Neural cell (in vitro differentiated cells): ENCODE measurements around the gene KRTAP10-3. TPM values are rescaled to one million over a fixed set of nuclear protein-coding genes. Genes with fewer than 3 reads are reported as not detected.

Experiments
- H2AFZ ChIP-seq: fragments of 200-600, 300-800 bp; sonication (generic), shearing (Covaris generic); 2 replicates; pipeline ENCODE4 v1.6.0; 2014; ENCODE audit warnings: low read depth, mild to moderate bottlenecking, antibody characterized with exemption, low read length, moderate library complexity
- H3F3A ChIP-seq: fragments of 200-600 bp; shearing (Covaris generic); 2 replicates; pipeline ENCODE4 v1.6.1; 2016; ENCODE audit warnings: mild to moderate bottlenecking, moderate library complexity, mixed read lengths, antibody characterized with exemption, low read length; ENCODE audit not compliant: insufficient read depth, poor library complexity, severe bottlenecking
- H3K27ac ChIP-seq: fragments of 200-600, 300-800 bp; sonication (generic), shearing (Covaris generic); 2 replicates; pipeline ENCODE4 v1.5.1; 2014; ENCODE audit warnings: mild to moderate bottlenecking, low read length, moderate library complexity
- H3K27me3 ChIP-seq: fragments of 300-800, 200-600 bp; sonication (generic), shearing (Covaris generic); 2 replicates; pipeline ENCODE4 v1.6.0; 2014; ENCODE audit warnings: mild to moderate bottlenecking, low read depth, low read length, moderate library complexity; ENCODE audit not compliant: insufficient read depth
- H3K36me3 ChIP-seq: fragments of 300-800, 200-600 bp; sonication (generic), shearing (Covaris generic); 2 replicates; pipeline ENCODE4 v1.5.1; 2014; ENCODE audit warnings: mild to moderate bottlenecking, antibody characterized with exemption, low read length, moderate library complexity; ENCODE audit not compliant: insufficient read depth
- H3K4me2 ChIP-seq: fragments of 300-800, 200-600 bp; sonication (generic), shearing (Covaris generic); 2 replicates; pipeline ENCODE4 v1.6.0; 2014; ENCODE audit warnings: mild to moderate bottlenecking, low read length
- H3K4me3 ChIP-seq: fragments of 300-800, 200-600 bp; sonication (generic), shearing (Covaris generic); 2 replicates; pipeline ENCODE4 v1.5.1; 2014; ENCODE audit warnings: mild to moderate bottlenecking, low read length, moderate library complexity
- H3K79me2 ChIP-seq: fragments of 200-600 bp; shearing (Covaris generic); replicated peaks from 2 replicates; pipeline ENCODE4 v1.6.0; 2014; ENCODE audit warnings: mild to moderate bottlenecking, low read length, moderate library complexity; ENCODE audit not compliant: insufficient read depth
- H3K9ac ChIP-seq: fragments of 300-800, 200-600 bp; sonication (generic), shearing (Covaris generic); 2 replicates; pipeline ENCODE4 v1.6.1; 2016; ENCODE audit warnings: mild to moderate bottlenecking, low read length, mixed read lengths
- H3K9me2 ChIP-seq: fragments of 200-600 bp; shearing (Covaris generic); 2 replicates; pipeline ENCODE4 v1.6.1; 2016; ENCODE audit warnings: mild to moderate bottlenecking, low read length, mixed read lengths; ENCODE audit not compliant: insufficient read depth
- H3K9me3 ChIP-seq: fragments of 200-600, 300-800 bp; sonication (generic), shearing (Covaris generic); 2 replicates; pipeline ENCODE4 v1.6.1; 2016; ENCODE audit warnings: mild to moderate bottlenecking, mixed run types, low read length, moderate library complexity, mixed read lengths
- H4K20me1 ChIP-seq: fragments of 200-600 bp; shearing (Covaris generic); 2 replicates; pipeline ENCODE4 v1.6.1; 2016; ENCODE audit warnings: mild to moderate bottlenecking, mixed run types; ENCODE audit not compliant: insufficient read depth
- EP300 ChIP-seq: fragments of 450-650 bp; conservative IDR thresholded peaks from 2 replicates; pipeline ENCODE4 v1.6.1; 2014; ENCODE audit warnings: antibody characterized with exemption, mild to moderate bottlenecking, moderate library complexity; ENCODE audit not compliant: poor library complexity, severe bottlenecking
- EZH2 ChIP-seq: fragments of 200-600, 300-800 bp; shearing (Covaris generic), sonication (generic); IDR thresholded peaks from 2 replicates; pipeline ENCODE4 v1.6.1; 2014; ENCODE audit warnings: antibody characterized with exemption, low read length, borderline replicate concordance, mild to moderate bottlenecking; ENCODE audit not compliant: insufficient read depth, poor library complexity, severe bottlenecking
- MXI1 ChIP-seq: fragments of 450-650 bp; conservative IDR thresholded peaks from 2 replicates; pipeline ENCODE4 v1.6.1; 2014; ENCODE audit warnings: antibody characterized with exemption, mild to moderate bottlenecking; ENCODE audit not compliant: poor library complexity, severe bottlenecking
- POLR2AphosphoS5 ChIP-seq: IDR thresholded peaks from 2 replicates; pipeline ENCODE4 v1.6.1; 2012
- RAD21 ChIP-seq: fragments of 450-650 bp; conservative IDR thresholded peaks from 2 replicates; pipeline ENCODE4 v1.6.1; 2014; ENCODE audit warnings: antibody characterized with exemption, mild to moderate bottlenecking, moderate library complexity
- SMC3 ChIP-seq: fragments of 450-650 bp; conservative IDR thresholded peaks from 2 replicates; pipeline ENCODE4 v1.6.1; 2014; ENCODE audit warnings: antibody characterized with exemption, mild to moderate bottlenecking, moderate library complexity; ENCODE audit not compliant: poor library complexity
- TAF1 ChIP-seq: IDR thresholded peaks from 2 replicates; pipeline ENCODE4 v1.6.1; 2012; ENCODE audit warnings: low read depth
- polyA plus RNA-seq: library from polyadenylated mRNA; depleted of rRNA; stranded (reverse); fragments of >200 nt; gene quantifications from 2 replicates; pipeline ENCODE4 v1.2.3, GENCODE V29; 2014
- TF ChIP-seq, protein P1 (sequence below): IDR thresholded peaks from 2 replicates; pipeline ENCODE4 v1.6.1; 2012; ENCODE audit warnings: borderline replicate concordance
- TF ChIP-seq, protein P2 (sequence below): fragments of 450-650 bp; IDR thresholded peaks from 2 replicates; pipeline ENCODE4 v1.5.1; 2014; ENCODE audit warnings: antibody characterized with exemption, mild to moderate bottlenecking, moderate library complexity; ENCODE audit not compliant: poor library complexity, severe bottlenecking

KRTAP10-3 gene
- polyA plus RNA-seq, 1 donor from 2014 or later, result not detected

DNA sequence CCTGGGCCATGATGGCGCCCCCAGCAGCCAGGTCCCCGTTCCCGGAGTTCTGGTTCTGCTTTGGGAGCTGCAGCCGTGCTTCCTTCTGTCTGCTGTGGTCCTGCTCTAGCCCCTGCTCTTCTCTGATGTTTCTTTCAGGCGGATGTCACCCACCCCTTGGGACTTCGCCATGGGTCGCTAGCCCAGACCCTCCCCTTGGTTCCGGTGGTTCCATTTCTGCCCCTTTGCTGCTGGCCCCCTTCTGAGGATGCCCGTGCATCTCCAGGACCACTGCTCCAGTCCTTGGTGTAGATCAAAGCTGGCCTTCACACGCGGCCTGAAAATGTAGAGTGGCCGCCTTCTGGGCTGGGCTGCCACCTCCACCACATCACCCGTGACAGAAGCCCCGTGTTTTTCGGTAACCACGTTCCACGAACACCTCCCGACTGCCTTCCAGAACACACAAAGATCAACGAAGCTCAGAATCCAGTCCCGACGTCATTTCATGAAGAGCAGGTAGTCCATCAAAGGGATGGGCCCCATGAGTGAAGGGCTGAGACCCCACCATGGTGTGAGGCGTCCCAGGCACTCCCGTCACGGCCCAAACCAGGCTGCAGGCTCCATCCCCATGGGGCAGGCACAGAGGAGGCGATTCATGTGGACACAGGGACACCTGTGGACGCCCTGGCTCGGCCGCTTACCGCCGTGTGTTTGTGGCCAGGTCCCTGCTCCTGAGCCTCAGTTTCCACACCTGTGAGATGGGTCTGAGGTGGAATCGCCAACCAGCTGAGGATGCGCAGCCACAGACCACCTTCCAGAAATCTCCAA, 43.0 kb downstream of the KRTAP10-3 start:
- TF ChIP-seq EP300, result no peak

DNA sequence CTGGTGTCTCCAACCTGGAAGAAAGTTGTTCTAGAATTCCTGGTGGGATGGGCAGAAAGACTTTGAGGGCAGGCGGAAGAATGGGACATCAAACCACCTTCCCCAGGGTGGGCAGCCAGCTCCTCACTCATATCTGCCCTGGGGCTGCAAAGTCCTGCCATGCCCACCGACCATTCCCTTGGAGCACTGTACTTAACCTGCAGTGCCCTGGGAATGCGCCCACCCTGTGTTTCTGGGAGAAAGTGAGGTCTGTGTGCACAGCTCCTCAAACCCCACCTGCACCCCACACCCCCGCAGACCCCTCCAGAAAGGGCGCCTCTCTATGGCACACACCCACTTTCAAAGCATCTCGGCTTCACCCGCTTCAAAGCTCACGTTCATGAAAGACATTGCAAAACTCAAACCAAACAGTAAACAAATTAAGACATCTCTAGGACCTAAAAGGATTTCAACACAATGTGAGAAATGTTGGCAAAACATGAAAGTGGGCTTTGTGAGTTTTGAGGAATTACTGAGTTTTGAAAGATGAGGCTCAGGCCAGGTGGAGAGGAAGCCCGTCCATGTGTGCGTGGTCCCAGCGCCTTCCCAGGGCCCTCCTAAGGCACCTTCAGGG, 43.7 kb downstream of the KRTAP10-3 start:
- H3K36me3 ChIP-seq, result no peaks in the 10 kb centered on the region
- no peaks in the 10 kb centered on the region for H3F3A ChIP-seq
- TF ChIP-seq EP300 (no peak), MXI1 (no peak), POLR2AphosphoS5 (no peak), TAF1 (no peak), SMC3 (no peak), EZH2 (no peak), RAD21 (no peak)
- TF ChIP-seq, protein P1, sequence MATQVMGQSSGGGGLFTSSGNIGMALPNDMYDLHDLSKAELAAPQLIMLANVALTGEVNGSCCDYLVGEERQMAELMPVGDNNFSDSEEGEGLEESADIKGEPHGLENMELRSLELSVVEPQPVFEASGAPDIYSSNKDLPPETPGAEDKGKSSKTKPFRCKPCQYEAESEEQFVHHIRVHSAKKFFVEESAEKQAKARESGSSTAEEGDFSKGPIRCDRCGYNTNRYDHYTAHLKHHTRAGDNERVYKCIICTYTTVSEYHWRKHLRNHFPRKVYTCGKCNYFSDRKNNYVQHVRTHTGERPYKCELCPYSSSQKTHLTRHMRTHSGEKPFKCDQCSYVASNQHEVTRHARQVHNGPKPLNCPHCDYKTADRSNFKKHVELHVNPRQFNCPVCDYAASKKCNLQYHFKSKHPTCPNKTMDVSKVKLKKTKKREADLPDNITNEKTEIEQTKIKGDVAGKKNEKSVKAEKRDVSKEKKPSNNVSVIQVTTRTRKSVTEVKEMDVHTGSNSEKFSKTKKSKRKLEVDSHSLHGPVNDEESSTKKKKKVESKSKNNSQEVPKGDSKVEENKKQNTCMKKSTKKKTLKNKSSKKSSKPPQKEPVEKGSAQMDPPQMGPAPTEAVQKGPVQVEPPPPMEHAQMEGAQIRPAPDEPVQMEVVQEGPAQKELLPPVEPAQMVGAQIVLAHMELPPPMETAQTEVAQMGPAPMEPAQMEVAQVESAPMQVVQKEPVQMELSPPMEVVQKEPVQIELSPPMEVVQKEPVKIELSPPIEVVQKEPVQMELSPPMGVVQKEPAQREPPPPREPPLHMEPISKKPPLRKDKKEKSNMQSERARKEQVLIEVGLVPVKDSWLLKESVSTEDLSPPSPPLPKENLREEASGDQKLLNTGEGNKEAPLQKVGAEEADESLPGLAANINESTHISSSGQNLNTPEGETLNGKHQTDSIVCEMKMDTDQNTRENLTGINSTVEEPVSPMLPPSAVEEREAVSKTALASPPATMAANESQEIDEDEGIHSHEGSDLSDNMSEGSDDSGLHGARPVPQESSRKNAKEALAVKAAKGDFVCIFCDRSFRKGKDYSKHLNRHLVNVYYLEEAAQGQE, result no peak
- TF ChIP-seq, protein P2, sequence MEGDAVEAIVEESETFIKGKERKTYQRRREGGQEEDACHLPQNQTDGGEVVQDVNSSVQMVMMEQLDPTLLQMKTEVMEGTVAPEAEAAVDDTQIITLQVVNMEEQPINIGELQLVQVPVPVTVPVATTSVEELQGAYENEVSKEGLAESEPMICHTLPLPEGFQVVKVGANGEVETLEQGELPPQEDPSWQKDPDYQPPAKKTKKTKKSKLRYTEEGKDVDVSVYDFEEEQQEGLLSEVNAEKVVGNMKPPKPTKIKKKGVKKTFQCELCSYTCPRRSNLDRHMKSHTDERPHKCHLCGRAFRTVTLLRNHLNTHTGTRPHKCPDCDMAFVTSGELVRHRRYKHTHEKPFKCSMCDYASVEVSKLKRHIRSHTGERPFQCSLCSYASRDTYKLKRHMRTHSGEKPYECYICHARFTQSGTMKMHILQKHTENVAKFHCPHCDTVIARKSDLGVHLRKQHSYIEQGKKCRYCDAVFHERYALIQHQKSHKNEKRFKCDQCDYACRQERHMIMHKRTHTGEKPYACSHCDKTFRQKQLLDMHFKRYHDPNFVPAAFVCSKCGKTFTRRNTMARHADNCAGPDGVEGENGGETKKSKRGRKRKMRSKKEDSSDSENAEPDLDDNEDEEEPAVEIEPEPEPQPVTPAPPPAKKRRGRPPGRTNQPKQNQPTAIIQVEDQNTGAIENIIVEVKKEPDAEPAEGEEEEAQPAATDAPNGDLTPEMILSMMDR, result no peak
- no peaks in the 10 kb centered on the region for H4K20me1 ChIP-seq
- H2AFZ ChIP-seq, result no peak overlapping the region
- H3K79me2 ChIP-seq, result no peaks in the 10 kb centered on the region
- no peak overlapping the region for H3K9ac ChIP-seq
- no peaks in the 10 kb centered on the region for H3K9me2 ChIP-seq
- no peaks in the 10 kb centered on the region for H3K27me3 ChIP-seq
- no peak overlapping the region for H3K4me3 ChIP-seq
- no peak overlapping the region for H3K4me2 ChIP-seq
- peaks cover 2% of the 10 kb centered on the region for H3K9me3 ChIP-seq
- H3K27ac ChIP-seq, result no peak overlapping the region

More for the DNA sequence above, 43.0 kb downstream of the KRTAP10-3 start:
- H2AFZ ChIP-seq, result no peak overlapping the region
- H3K27ac ChIP-seq, result no peak overlapping the region
- no peaks in the 10 kb centered on the region for H3K27me3 ChIP-seq
- peaks cover 3% of the 10 kb centered on the region for H3K9me3 ChIP-seq
- H3F3A ChIP-seq, result no peaks in the 10 kb centered on the region
- no peaks in the 10 kb centered on the region for H3K9me2 ChIP-seq
- H3K79me2 ChIP-seq, result no peaks in the 10 kb centered on the region
- H4K20me1 ChIP-seq, result no peaks in the 10 kb centered on the region
- H3K4me3 ChIP-seq, result no peak overlapping the region
- no peaks in the 10 kb centered on the region for H3K36me3 ChIP-seq
- H3K4me2 ChIP-seq, result no peak overlapping the region
- H3K9ac ChIP-seq, result no peak overlapping the region
